OCI-LY7 (cell line): ENCODE results near the gene SLC2A10. TPM values are rescaled to one million over a fixed set of nuclear protein-coding genes. Genes with fewer than 3 reads are reported as not detected.

Experiments used
- BruUV-seq: library from RNA; stranded (reverse); fragments of 400-500 nt; replicated peaks from 2 replicates; lab custom pipeline; 2021; lab: Mats Ljungman, UMichigan
- CTCF ChIA-PET: fragments of 300-600 bp; sonication (Branson Sonifier 250); formaldehyde crosslinking; loops from one replicate; lab custom pipeline; 2022; ENCODE audit warnings: antibody characterized with exemption; ENCODE audit not compliant: unreplicated experiment; lab: Charles Lee
- POLR2A ChIA-PET: fragments of 300-600 bp; sonication (Branson Sonifier 250); formaldehyde crosslinking; loops from one replicate; lab custom pipeline; 2022; ENCODE audit warnings: antibody characterized with exemption; lab: Charles Lee
- DNase-seq: peaks from one replicate; pipeline ENCODE4 v3.0.0-alpha.2; 2015; ENCODE audit warnings: low spot score
- H2AFZ ChIP-seq: fragments of 200-600 bp; sonication (generic), shearing (Covaris generic); 2 replicates; pipeline ENCODE4 v1.6.1; 2014; ENCODE audit warnings: mild to moderate bottlenecking, antibody characterized with exemption, low read length, moderate library complexity
- H3K27ac ChIP-seq: fragments of 200-600 bp; sonication (generic); 2 replicates; pipeline ENCODE4 v1.5.1; 2014; ENCODE audit warnings: mixed run types, low read depth, mild to moderate bottlenecking, moderate library complexity, low read length, inconsistent platforms; ENCODE audit not compliant: poor library complexity, severe bottlenecking
- H3K36me3 ChIP-seq: fragments of 200-600 bp; sonication (generic); 2 replicates; pipeline ENCODE4 v1.6.1; 2014; ENCODE audit warnings: mild to moderate bottlenecking, antibody characterized with exemption, low read length, moderate library complexity, mixed read lengths; ENCODE audit not compliant: insufficient read depth
- H3K4me1 ChIP-seq: fragments of 200-600 bp; sonication (generic); 2 replicates; pipeline ENCODE4 v1.5.1; 2014; ENCODE audit warnings: mild to moderate bottlenecking, low read length; ENCODE audit not compliant: insufficient read depth, poor library complexity, severe bottlenecking
- H3K4me2 ChIP-seq: fragments of 200-600 bp; sonication (generic); 2 replicates; pipeline ENCODE4 v1.6.1; 2014; ENCODE audit warnings: mild to moderate bottlenecking, low read length
- H3K4me3 ChIP-seq: fragments of 200-600 bp; sonication (generic); 2 replicates; pipeline ENCODE4 v1.5.1; 2014; ENCODE audit warnings: mild to moderate bottlenecking, low read depth, low read length; ENCODE audit not compliant: poor library complexity, severe bottlenecking
- H3K79me2 ChIP-seq: fragments of 200-600 bp; sonication (generic); 2 replicates; pipeline ENCODE4 v1.6.1; 2016; ENCODE audit warnings: low read depth, mild to moderate bottlenecking, low read length, moderate library complexity, mixed read lengths; ENCODE audit not compliant: insufficient read depth
- H3K9me2 ChIP-seq: fragments of 200-600 bp; sonication (generic); 2 replicates; pipeline ENCODE4 v1.6.1; 2016; ENCODE audit warnings: mild to moderate bottlenecking, low read length, mixed read lengths; ENCODE audit not compliant: insufficient read depth
- H3K9me3 ChIP-seq: fragments of 200-600 bp; sonication (generic); 2 replicates; pipeline ENCODE4 v1.6.1; 2014; ENCODE audit warnings: mild to moderate bottlenecking, mixed run types, low read length, mixed read lengths
- H4K20me1 ChIP-seq: fragments of 200-600 bp; sonication (generic); 2 replicates; pipeline ENCODE4 v1.6.1; 2014; ENCODE audit warnings: mild to moderate bottlenecking, antibody characterized with exemption, low read length, moderate library complexity, mixed read lengths; ENCODE audit not compliant: insufficient read depth
- CTCF ChIP-seq: fragments of 200-600 bp; sonication (generic); conservative IDR thresholded peaks from 2 replicates; pipeline ENCODE4 v1.5.1; 2014; ENCODE audit warnings: mild to moderate bottlenecking, antibody characterized with exemption, low read length, moderate library complexity, mixed read lengths
- EZH2phosphoT487 ChIP-seq: fragments of 200-600 bp; sonication (generic); IDR thresholded peaks from 2 replicates; pipeline ENCODE4 v1.6.1; 2018; ENCODE audit warnings: low read depth, borderline replicate concordance, mild to moderate bottlenecking, mixed run types, antibody characterized with exemption, low read length, moderate library complexity, mixed read lengths
- intact Hi-C: fragments of 100-400 bp; cut with micrococcal nuclease; formaldehyde crosslinking; loops from one replicate; pipeline ENCODE4 v1.10.0; 2022; ENCODE audit not compliant: unreplicated experiment
- total RNA-seq, 2 experiments: library from RNA; depleted of rRNA in 1 of 2; stranded (reverse); fragments of >200 nt in 1 of 2; shearing (Covaris generic) in 1 of 2; gene quantifications; 2 replicates each; pipeline ENCODE4 v1.2.3, GENCODE V29; 2014 to 2022

SLC2A10 gene
- total RNA-seq, 2 experiments from 2014 or later = not detected

GRCh38 chr20:46746956-46747526 lies 37.6 kb downstream of the SLC2A10 start:
- Histone ChIP-seq H3K4me3 (no peak overlapping the region), H2AFZ (no peak overlapping the region), H3K79me2 (no peaks in the 10 kb centered on the region), H3K27ac (no peak overlapping the region), H3K4me2 (no peak overlapping the region), H3K4me1 (no peaks in the 10 kb centered on the region), H4K20me1 (no peaks in the 10 kb centered on the region), H3K9me3 (no peaks in the 10 kb centered on the region), H3K9me2 (no peaks in the 10 kb centered on the region), H3K36me3 (no peaks in the 10 kb centered on the region)
- intact Hi-C loops = loop anchor here (5.0 kb wide), 1 partner anchor 450 kb away; no protein-coding TSS in a partner anchor
- TF ChIP-seq EZH2phosphoT487 = no peak
- no peak for TF ChIP-seq CTCF
- ChIA-PET CTCF (no interaction called here), POLR2A (no interaction called here)
- no peak for DNase-seq
- BruUV-seq = no TSS peak

GRCh38 chr20:46749147-46749546 lies 39.7 kb downstream of the SLC2A10 start:
- Histone ChIP-seq H3K36me3 (no peaks in the 10 kb centered on the region), H4K20me1 (no peaks in the 10 kb centered on the region), H3K4me2 (no peak overlapping the region), H2AFZ (no peak overlapping the region), H3K79me2 (no peaks in the 10 kb centered on the region), H3K4me1 (no peaks in the 10 kb centered on the region), H3K4me3 (no peak overlapping the region), H3K9me2 (no peaks in the 10 kb centered on the region), H3K27ac (no peak overlapping the region), H3K9me3 (no peaks in the 10 kb centered on the region)
- CTCF ChIA-PET = no interaction called here
- BruUV-seq = no TSS peak
- no peak for DNase-seq
- TF ChIP-seq CTCF = no peak
- no peak for TF ChIP-seq EZH2phosphoT487
- POLR2A ChIA-PET = no interaction called here
- intact Hi-C loops = loop anchor here (5.0 kb wide), 1 partner anchor 448 kb away; no protein-coding TSS in a partner anchor

- ChIA-PET POLR2A (no interaction called here), CTCF (no interaction called here)
- no peaks in the 10 kb centered on the region for H3K9me2 ChIP-seq
- no TSS peak for BruUV-seq
- intact Hi-C loops = loop anchor here (5.0 kb wide), 1 partner anchor 630 kb away; no protein-coding TSS in a partner anchor
- H2AFZ ChIP-seq = no peak overlapping the region
- DNase-seq = no peak
- no peak overlapping the region for H3K4me3 ChIP-seq
- no peaks in the 10 kb centered on the region for H4K20me1 ChIP-seq
- peaks cover 11% of the 10 kb centered on the region for H3K4me1 ChIP-seq
- no peaks in the 10 kb centered on the region for H3K79me2 ChIP-seq
- H3K9me3 ChIP-seq = no peaks in the 10 kb centered on the region
- TF ChIP-seq CTCF (no peak), EZH2phosphoT487 (no peak)
- no peak overlapping the region for H3K27ac ChIP-seq
- no peak overlapping the region for H3K4me2 ChIP-seq
- no peaks in the 10 kb centered on the region for H3K36me3 ChIP-seq
Observed at GRCh38 chr20:46751856-46752255, 42.4 kb downstream of the SLC2A10 start.
